WERI-Rb-1 (cell line): ENCODE data around the gene ADRA2C.

Experiments
- DNase-seq: peaks from one replicate; pipeline ENCODE4 v3.0.0-alpha.2; 2020
- H3K27ac ChIP-seq: fragments of 250-450 bp; sonication (Bioruptor Pico); 2 replicates; pipeline ENCODE4 v1.5.1; 2020; ENCODE audit warnings: mild to moderate bottlenecking, moderate library complexity
- H3K27me3 ChIP-seq: fragments of 250-450 bp; sonication (Bioruptor Pico); 2 replicates; pipeline ENCODE4 v1.5.1; 2021; ENCODE audit warnings: mild to moderate bottlenecking, low read depth, moderate library complexity; ENCODE audit not compliant: insufficient read depth, severe bottlenecking
- H3K36me3 ChIP-seq: fragments of 250-450 bp; sonication (Bioruptor Pico); 2 replicates; pipeline ENCODE4 v1.5.1; 2020; ENCODE audit warnings: mild to moderate bottlenecking, moderate library complexity
- H3K4me3 ChIP-seq: 2 replicates; pipeline ENCODE4 v1.5.1; 2011; ENCODE audit warnings: low read depth, mild to moderate bottlenecking, control low read depth, low read length
- H3K9me3 ChIP-seq: fragments of 250-450 bp; sonication (Bioruptor Pico); 2 replicates; pipeline ENCODE4 v1.5.1; 2021; ENCODE audit warnings: mild to moderate bottlenecking, moderate library complexity; ENCODE audit not compliant: severe bottlenecking
- CTCF ChIP-seq: IDR thresholded peaks from 2 replicates; pipeline ENCODE4 v1.5.1; 2011; ENCODE audit warnings: low read depth, mild to moderate bottlenecking, control low read depth, inconsistent platforms, low read length

Gene ADRA2C

GRCh38 chr4:3796960-3797359, 30.8 kb downstream of the ADRA2C start:
- Histone ChIP-seq H3K27me3 (no peaks in the 10 kb centered on the region), H3K36me3 (no peaks in the 10 kb centered on the region), H3K27ac (no peak overlapping the region), H3K4me3 (no peak overlapping the region), H3K9me3 (peaks cover 23% of the 10 kb centered on the region)
- no peak for DNase-seq
- TF ChIP-seq CTCF: no peak

GRCh38 chr4:3797831-3798790, 31.9 kb downstream of the ADRA2C start:
- no peak for TF ChIP-seq CTCF

GRCh38 chr4:3799496-3799895, 33.3 kb downstream of the ADRA2C start:
- Histone ChIP-seq H3K9me3 (peaks cover 23% of the 10 kb centered on the region), H3K36me3 (no peaks in the 10 kb centered on the region), H3K4me3 (no peak overlapping the region), H3K27ac (no peak overlapping the region), H3K27me3 (no peaks in the 10 kb centered on the region)
- no peak for DNase-seq
- TF ChIP-seq CTCF: no peak

More at GRCh38 chr4:3797831-3798790, 31.9 kb downstream of the ADRA2C start:
- H3K27me3 ChIP-seq: no peaks in the 10 kb centered on the region
- H3K4me3 ChIP-seq: no peak overlapping the region
- H3K36me3 ChIP-seq: no peaks in the 10 kb centered on the region
- peaks cover 23% of the 10 kb centered on the region for H3K9me3 ChIP-seq
- no peak for DNase-seq
- no peak overlapping the region for H3K27ac ChIP-seq

- Histone ChIP-seq H3K36me3 (no peaks in the 10 kb centered on the region), H3K9me3 (peaks cover 20% of the 10 kb centered on the region), H3K4me3 (no peak overlapping the region), H3K27ac (no peak overlapping the region), H3K27me3 (no peaks in the 10 kb centered on the region)
- no peak for DNase-seq
- no peak for TF ChIP-seq CTCF
Measured at GRCh38 chr4:3800351-3800750, 34.2 kb downstream of the ADRA2C start.

GRCh38 chr4:3801521-3801920, 35.3 kb downstream of the ADRA2C start:
- H3K27me3 ChIP-seq: no peaks in the 10 kb centered on the region
- no peak for DNase-seq
- no peak overlapping the region for H3K4me3 ChIP-seq
- no peak for TF ChIP-seq CTCF
- H3K27ac ChIP-seq: no peak overlapping the region; the same call in 1 of the 2 replicates
- H3K9me3 ChIP-seq: peaks cover 11% of the 10 kb centered on the region
- no peaks in the 10 kb centered on the region for H3K36me3 ChIP-seq
